Ammon's horn (tissue), 1 donor: ENCODE data around the gene FRMD4A.

Experiments
- DNase-seq: peaks from one replicate; pipeline ENCODE4 v3.0.0-alpha.2; 2016; ENCODE audit warnings: low spot score

Gene FRMD4A

GRCh38 chr10:13820119-13820963 is 510.4 kb downstream of the FRMD4A start:
- no peak for DNase-seq

- DNase-seq: peak; percentile 91
Measured at GRCh38 chr10:13816195-13816925, 514.4 kb downstream of the FRMD4A start.

GRCh38 chr10:13815756-13816155 is 515.0 kb downstream of the FRMD4A start:
- DNase-seq: no peak

- DNase-seq: no peak
Measured at GRCh38 chr10:13813550-13813949, 517.2 kb downstream of the FRMD4A start.

GRCh38 chr10:13812804-13813203 is 517.9 kb downstream of the FRMD4A start:
- no peak for DNase-seq

GRCh38 chr10:13810568-13810967 is 520.2 kb downstream of the FRMD4A start:
- no peak for DNase-seq

- DNase-seq: no peak
Measured at GRCh38 chr10:13809427-13809826, 521.3 kb downstream of the FRMD4A start.

- no peak for DNase-seq
Measured at GRCh38 chr10:13808556-13809391, 522.0 kb downstream of the FRMD4A start.

GRCh38 chr10:13806419-13806818 is 524.3 kb downstream of the FRMD4A start:
- no peak for DNase-seq

- DNase-seq: no peak
Measured at GRCh38 chr10:13803566-13804554, 526.9 kb downstream of the FRMD4A start.

- no peak for DNase-seq
Measured at GRCh38 chr10:13801907-13802288, 528.8 kb downstream of the FRMD4A start.

- no peak for DNase-seq
Measured at GRCh38 chr10:13801156-13801906, 529.4 kb downstream of the FRMD4A start.

- DNase-seq: no peak
Measured at GRCh38 chr10:13797164-13797563, 533.6 kb downstream of the FRMD4A start.

- no peak for DNase-seq
Measured at GRCh38 chr10:13795653-13796555, 534.8 kb downstream of the FRMD4A start.

- no peak for DNase-seq
Measured at GRCh38 chr10:13794992-13795612, 535.6 kb downstream of the FRMD4A start.

- no peak for DNase-seq
Measured at GRCh38 chr10:13792006-13792405, 538.7 kb downstream of the FRMD4A start.

- DNase-seq: peak; percentile 22
Measured at GRCh38 chr10:13791483-13791882, 539.2 kb downstream of the FRMD4A start.

- no peak for DNase-seq
Measured at GRCh38 chr10:13790196-13790595, 540.5 kb downstream of the FRMD4A start.

- no peak for DNase-seq
Measured at GRCh38 chr10:13789448-13789829, 541.3 kb downstream of the FRMD4A start.
